ENCODE data around the gene BNC2.

DNA sequence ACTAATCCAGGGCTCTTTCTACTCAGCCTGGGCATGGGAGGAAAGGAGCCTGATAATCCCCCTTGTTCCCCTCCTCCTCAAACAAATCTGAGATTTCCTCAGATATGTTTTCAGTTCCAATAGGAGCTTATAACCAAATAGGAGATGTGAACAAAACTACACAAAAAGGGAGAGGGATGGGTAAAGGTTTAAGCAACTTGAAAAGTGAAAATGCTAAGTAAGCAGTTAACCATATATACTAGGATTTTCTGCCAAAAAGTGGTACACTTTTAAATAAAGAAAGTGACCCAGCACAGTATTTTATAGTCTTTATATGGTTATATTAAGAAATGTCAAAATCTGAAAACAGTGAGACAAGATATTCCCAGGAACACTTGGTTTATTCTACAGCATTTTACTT, 275.7 kb downstream of the BNC2 start:
- TF ChIP-seq TAF1 (IDR thresholded peaks at IDR 0.05; ENCODE audit: low read depth) (no peak), EP300 (IDR thresholded peaks at IDR 0.05; ENCODE audit: borderline replicate concordance) (no peak), NFIC (IDR thresholded peaks at IDR 0.05) (no peak), TEAD4 (IDR thresholded peaks at IDR 0.05) (no peak), YY1 (IDR thresholded peaks at IDR 0.05; ENCODE audit: low read depth) (no peak), CREB1 (IDR thresholded peaks at IDR 0.05; ENCODE audit: low read depth) (no peak), FOXM1 (IDR thresholded peaks at IDR 0.05; ENCODE audit: borderline replicate concordance, low read depth) (no peak), CEBPB (IDR thresholded peaks at IDR 0.05) (no peak), RAD21 (IDR thresholded peaks at IDR 0.05; ENCODE audit: low read depth) (no peak), ZBTB7A (IDR thresholded peaks at IDR 0.05; ENCODE audit: low read depth) (no peak)
- TF ChIP-seq, protein P1, sequence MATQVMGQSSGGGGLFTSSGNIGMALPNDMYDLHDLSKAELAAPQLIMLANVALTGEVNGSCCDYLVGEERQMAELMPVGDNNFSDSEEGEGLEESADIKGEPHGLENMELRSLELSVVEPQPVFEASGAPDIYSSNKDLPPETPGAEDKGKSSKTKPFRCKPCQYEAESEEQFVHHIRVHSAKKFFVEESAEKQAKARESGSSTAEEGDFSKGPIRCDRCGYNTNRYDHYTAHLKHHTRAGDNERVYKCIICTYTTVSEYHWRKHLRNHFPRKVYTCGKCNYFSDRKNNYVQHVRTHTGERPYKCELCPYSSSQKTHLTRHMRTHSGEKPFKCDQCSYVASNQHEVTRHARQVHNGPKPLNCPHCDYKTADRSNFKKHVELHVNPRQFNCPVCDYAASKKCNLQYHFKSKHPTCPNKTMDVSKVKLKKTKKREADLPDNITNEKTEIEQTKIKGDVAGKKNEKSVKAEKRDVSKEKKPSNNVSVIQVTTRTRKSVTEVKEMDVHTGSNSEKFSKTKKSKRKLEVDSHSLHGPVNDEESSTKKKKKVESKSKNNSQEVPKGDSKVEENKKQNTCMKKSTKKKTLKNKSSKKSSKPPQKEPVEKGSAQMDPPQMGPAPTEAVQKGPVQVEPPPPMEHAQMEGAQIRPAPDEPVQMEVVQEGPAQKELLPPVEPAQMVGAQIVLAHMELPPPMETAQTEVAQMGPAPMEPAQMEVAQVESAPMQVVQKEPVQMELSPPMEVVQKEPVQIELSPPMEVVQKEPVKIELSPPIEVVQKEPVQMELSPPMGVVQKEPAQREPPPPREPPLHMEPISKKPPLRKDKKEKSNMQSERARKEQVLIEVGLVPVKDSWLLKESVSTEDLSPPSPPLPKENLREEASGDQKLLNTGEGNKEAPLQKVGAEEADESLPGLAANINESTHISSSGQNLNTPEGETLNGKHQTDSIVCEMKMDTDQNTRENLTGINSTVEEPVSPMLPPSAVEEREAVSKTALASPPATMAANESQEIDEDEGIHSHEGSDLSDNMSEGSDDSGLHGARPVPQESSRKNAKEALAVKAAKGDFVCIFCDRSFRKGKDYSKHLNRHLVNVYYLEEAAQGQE (IDR thresholded peaks at IDR 0.05; ENCODE audit: low read depth) = no peak
- TF ChIP-seq, protein P2, sequence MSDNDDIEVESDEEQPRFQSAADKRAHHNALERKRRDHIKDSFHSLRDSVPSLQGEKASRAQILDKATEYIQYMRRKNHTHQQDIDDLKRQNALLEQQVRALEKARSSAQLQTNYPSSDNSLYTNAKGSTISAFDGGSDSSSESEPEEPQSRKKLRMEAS (IDR thresholded peaks at IDR 0.05) = no peak

Data from Ishikawa (cell line).